HL-60 (cell line): ENCODE measurements around the gene EFNA3.
A peak's percentile ranks its signal among the peaks of the same experiment; 100 is the strongest.

ENCODE experiments used
- DNase-seq, 2 experiments: peaks; one replicate each; pipeline ENCODE4 v3.0.0-alpha.2; 2010 to 2020; ENCODE audit warnings: low read depth in 1 of 2, low spot score in 1 of 2
- H3K27ac ChIP-seq: fragments of 250-450 bp; sonication (Bioruptor Pico); replicated peaks from 2 replicates; pipeline ENCODE4 v1.5.1; 2020; ENCODE audit warnings: mild to moderate bottlenecking, moderate library complexity
- H3K27me3 ChIP-seq: fragments of 250-450 bp; sonication (Bioruptor Pico); 2 replicates; pipeline ENCODE4 v1.5.1; 2021; ENCODE audit warnings: mild to moderate bottlenecking, moderate library complexity; ENCODE audit not compliant: insufficient read depth, poor library complexity, severe bottlenecking
- H3K4me3 ChIP-seq: replicated peaks from 2 replicates; pipeline ENCODE4 v1.5.1; 2011; ENCODE audit warnings: mild to moderate bottlenecking, control low read depth, low read length; ENCODE audit not compliant: insufficient read depth
- GABPA ChIP-seq: IDR thresholded peaks from 2 replicates; pipeline ENCODE4 v1.6.1; 2012; ENCODE audit warnings: low read depth
- POLR2AphosphoS5 ChIP-seq: IDR thresholded peaks from 2 replicates; pipeline ENCODE4 v1.6.1; 2012; ENCODE audit warnings: low read depth
- SPI1 ChIP-seq: IDR thresholded peaks from 2 replicates; pipeline ENCODE4 v1.6.1; 2012; ENCODE audit warnings: low read depth, mild to moderate bottlenecking, borderline replicate concordance
- TF ChIP-seq, protein P1 (sequence below): IDR thresholded peaks from one replicate; pipeline ENCODE4 v1.5.1; 2011; ENCODE audit warnings: low read length, control low read depth, inconsistent platforms; ENCODE audit not compliant: insufficient read depth
- TF ChIP-seq, protein P2 (sequence below): IDR thresholded peaks from 2 replicates; pipeline ENCODE4 v1.6.1; 2012; ENCODE audit warnings: low read depth; ENCODE audit not compliant: insufficient replicate concordance

EFNA3 gene

DNA sequence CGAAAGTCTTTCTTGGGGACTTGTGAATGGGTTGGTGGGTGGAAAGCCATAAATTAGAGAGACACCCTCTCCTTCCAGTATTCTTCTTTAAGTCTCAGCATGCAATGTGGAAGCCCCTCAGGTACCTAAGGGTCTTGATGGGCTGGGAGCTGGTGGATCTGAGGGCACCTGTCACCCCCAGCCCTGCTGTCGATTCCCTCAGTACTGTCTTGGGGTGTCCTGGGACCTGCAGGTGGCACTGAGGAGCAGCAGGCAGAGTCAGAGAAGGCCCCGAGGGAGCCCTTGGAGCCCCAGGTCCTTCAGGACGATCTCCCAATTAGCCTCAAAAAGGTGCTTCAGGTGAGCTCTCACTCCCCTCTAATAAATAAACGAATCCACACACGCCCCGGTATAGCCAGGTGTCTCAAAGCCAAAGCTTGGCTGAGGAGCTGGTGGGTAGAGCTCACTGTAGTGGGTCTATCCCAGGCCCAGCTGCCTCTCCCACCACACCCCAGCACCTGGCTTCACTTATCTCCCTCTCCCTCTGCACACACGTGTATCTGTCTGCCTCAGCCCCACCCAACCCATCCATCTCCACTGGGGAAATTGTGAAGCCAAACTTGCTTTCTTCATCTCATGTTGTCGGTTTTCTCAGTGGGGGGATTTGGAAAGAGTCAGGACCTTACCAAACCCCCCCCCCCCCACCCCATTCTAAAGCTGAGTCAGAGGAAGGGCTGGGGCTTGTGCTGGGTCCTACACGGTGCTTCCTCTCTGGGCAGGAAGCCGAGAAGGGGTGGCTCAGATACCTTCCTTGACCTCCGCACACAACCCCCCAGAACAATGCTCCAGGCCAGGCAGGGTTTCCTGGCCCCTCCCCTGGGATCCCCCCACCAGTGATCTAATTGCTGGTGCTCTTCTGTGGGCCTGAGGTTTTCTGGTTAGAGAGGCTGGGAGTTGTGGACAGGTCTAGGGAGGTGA, 25.9 kb upstream of the EFNA3 start:
- TF ChIP-seq, protein P1, sequence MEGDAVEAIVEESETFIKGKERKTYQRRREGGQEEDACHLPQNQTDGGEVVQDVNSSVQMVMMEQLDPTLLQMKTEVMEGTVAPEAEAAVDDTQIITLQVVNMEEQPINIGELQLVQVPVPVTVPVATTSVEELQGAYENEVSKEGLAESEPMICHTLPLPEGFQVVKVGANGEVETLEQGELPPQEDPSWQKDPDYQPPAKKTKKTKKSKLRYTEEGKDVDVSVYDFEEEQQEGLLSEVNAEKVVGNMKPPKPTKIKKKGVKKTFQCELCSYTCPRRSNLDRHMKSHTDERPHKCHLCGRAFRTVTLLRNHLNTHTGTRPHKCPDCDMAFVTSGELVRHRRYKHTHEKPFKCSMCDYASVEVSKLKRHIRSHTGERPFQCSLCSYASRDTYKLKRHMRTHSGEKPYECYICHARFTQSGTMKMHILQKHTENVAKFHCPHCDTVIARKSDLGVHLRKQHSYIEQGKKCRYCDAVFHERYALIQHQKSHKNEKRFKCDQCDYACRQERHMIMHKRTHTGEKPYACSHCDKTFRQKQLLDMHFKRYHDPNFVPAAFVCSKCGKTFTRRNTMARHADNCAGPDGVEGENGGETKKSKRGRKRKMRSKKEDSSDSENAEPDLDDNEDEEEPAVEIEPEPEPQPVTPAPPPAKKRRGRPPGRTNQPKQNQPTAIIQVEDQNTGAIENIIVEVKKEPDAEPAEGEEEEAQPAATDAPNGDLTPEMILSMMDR = peak; percentile 26
- TF ChIP-seq, protein P2, sequence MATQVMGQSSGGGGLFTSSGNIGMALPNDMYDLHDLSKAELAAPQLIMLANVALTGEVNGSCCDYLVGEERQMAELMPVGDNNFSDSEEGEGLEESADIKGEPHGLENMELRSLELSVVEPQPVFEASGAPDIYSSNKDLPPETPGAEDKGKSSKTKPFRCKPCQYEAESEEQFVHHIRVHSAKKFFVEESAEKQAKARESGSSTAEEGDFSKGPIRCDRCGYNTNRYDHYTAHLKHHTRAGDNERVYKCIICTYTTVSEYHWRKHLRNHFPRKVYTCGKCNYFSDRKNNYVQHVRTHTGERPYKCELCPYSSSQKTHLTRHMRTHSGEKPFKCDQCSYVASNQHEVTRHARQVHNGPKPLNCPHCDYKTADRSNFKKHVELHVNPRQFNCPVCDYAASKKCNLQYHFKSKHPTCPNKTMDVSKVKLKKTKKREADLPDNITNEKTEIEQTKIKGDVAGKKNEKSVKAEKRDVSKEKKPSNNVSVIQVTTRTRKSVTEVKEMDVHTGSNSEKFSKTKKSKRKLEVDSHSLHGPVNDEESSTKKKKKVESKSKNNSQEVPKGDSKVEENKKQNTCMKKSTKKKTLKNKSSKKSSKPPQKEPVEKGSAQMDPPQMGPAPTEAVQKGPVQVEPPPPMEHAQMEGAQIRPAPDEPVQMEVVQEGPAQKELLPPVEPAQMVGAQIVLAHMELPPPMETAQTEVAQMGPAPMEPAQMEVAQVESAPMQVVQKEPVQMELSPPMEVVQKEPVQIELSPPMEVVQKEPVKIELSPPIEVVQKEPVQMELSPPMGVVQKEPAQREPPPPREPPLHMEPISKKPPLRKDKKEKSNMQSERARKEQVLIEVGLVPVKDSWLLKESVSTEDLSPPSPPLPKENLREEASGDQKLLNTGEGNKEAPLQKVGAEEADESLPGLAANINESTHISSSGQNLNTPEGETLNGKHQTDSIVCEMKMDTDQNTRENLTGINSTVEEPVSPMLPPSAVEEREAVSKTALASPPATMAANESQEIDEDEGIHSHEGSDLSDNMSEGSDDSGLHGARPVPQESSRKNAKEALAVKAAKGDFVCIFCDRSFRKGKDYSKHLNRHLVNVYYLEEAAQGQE = no peak
- Histone ChIP-seq H3K27ac (peak overlapping the region; percentile 75), H3K4me3 (peak overlapping the region; percentile 91), H3K27me3 (no peaks in the 10 kb centered on the region)
- peak in 1 of 2 experiments; percentile 58 for DNase-seq

DNA sequence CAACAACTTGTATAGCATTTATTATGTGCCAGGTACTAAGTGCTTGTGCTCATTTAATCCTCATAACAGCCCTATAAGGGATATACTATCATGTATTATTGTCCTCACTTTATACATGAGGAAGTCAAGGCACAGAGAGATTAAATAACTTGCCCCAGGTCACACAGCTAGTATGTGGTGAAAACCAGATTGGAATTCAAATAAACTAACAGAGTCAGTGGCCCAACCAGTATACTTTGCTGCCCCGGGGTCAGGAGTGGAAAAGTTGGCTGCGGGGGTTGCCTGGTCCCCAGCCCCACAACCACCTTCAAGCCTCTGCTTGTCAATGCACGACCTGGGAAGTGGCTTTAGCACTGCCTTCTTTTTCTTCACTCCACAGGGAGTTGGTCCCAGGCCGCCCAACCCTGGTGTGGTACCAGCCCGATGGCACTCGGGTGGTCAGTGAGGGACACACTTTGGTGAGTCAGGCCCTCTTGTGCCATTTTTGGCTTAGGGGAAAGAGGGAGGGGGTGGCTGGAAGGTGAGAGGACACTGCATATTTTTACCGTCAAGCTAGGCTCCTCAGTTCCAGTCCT, 25.0 kb upstream of the EFNA3 start:
- H3K27ac ChIP-seq = peak overlapping the region; percentile 54
- TF ChIP-seq, protein P1 = no peak
- TF ChIP-seq SPI1 = no peak
- TF ChIP-seq GABPA = no peak

DNA sequence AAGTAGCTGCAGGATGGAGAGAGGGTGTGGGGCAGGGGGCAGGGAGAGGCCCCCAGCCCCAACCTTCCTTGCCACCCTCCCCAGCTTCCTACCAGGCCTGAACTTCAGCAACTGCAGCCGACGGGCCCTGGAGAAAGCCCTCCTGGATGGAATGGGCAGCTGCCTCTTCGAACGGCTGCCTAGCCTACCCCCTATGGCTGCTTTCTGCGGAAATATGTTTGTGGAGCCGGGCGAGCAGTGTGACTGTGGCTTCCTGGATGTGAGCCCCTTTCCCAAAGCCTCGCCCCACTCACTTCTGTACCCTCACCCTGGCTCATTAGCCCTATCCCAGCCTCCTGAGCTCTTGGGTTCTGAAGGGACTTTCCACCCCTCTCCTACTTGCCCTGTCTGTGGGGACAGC, 21.5 kb upstream of the EFNA3 start:
- H3K27ac ChIP-seq = no peak overlapping the region
- H3K27me3 ChIP-seq = no peaks in the 10 kb centered on the region
- no peak for DNase-seq
- TF ChIP-seq, protein P2 = no peak
- no peak for TF ChIP-seq GABPA
- no peak for TF ChIP-seq POLR2AphosphoS5
- TF ChIP-seq, protein P1 = no peak
- no peak for TF ChIP-seq SPI1
- no peak overlapping the region for H3K4me3 ChIP-seq

More for the DNA sequence above, 25.0 kb upstream of the EFNA3 start:
- Histone ChIP-seq H3K27me3 (no peaks in the 10 kb centered on the region), H3K4me3 (no peak overlapping the region)
- DNase-seq = no peak
